GM23338 (cell line): ENCODE results near the gene LRTM2. TPM values are rescaled to one million over a fixed set of nuclear protein-coding genes. Genes with fewer than 3 reads are reported as not detected.

Experiments used
- ATAC-seq: fragments of 200-7000 bp; cut with Tn5 transposase; 3 replicates; pipeline ENCODE4 v1.9.1; 2020
- DNase-seq: peaks from one replicate; pipeline ENCODE4 v3.0.0-alpha.2; 2015; ENCODE audit warnings: low spot score
- H2AFZ ChIP-seq: fragments of 200-600 bp; sonication (generic); 2 replicates; pipeline ENCODE4 v1.8.0; 2016; ENCODE audit warnings: antibody characterized with exemption, mild to moderate bottlenecking, moderate library complexity
- H3F3A ChIP-seq: fragments of 200-600 bp; sonication (generic); replicated peaks from 2 replicates; pipeline ENCODE4 v1.8.0; 2017; ENCODE audit warnings: antibody characterized with exemption, mixed run types, low read depth
- H3K27ac ChIP-seq: fragments of 200-600 bp; sonication (generic); 2 replicates; pipeline ENCODE4 v1.6.1; 2016; ENCODE audit warnings: low read depth
- H3K27me3 ChIP-seq: fragments of 200-600 bp; sonication (generic); 2 replicates; pipeline ENCODE4 v1.8.0; 2016; ENCODE audit warnings: mild to moderate bottlenecking, mixed run types, moderate library complexity; ENCODE audit not compliant: insufficient read depth
- H3K36me3 ChIP-seq: fragments of 200-600 bp; sonication (generic); 2 replicates; pipeline ENCODE4 v1.8.0; 2016; ENCODE audit warnings: mild to moderate bottlenecking; ENCODE audit not compliant: insufficient read depth
- H3K4me1 ChIP-seq: fragments of 200-600 bp; sonication (generic); 2 replicates; pipeline ENCODE4 v1.8.0; 2016; ENCODE audit warnings: mild to moderate bottlenecking, moderate library complexity; ENCODE audit not compliant: insufficient read depth
- H3K4me2 ChIP-seq: fragments of 200-600 bp; sonication (generic); 2 replicates; pipeline ENCODE4 v1.7.1; 2017; ENCODE audit warnings: mixed run types
- H3K4me3 ChIP-seq: fragments of 200-600 bp; sonication (generic); 2 replicates; pipeline ENCODE4 v1.6.1; 2016; ENCODE audit warnings: mixed run types
- H3K79me2 ChIP-seq: fragments of 200-600 bp; sonication (generic); replicated peaks from 2 replicates; pipeline ENCODE4 v1.8.0; 2017; ENCODE audit warnings: mild to moderate bottlenecking; ENCODE audit not compliant: insufficient read depth
- H3K9me2 ChIP-seq: fragments of 200-600 bp; sonication (generic); 2 replicates; pipeline ENCODE4 v1.8.0; 2017; ENCODE audit not compliant: insufficient read depth
- H4K20me1 ChIP-seq: fragments of 200-600 bp; sonication (generic); replicated peaks from 2 replicates; pipeline ENCODE4 v1.8.0; 2017; ENCODE audit warnings: mild to moderate bottlenecking; ENCODE audit not compliant: insufficient read depth
- H3K27ac Mint-ChIP-seq: 2 replicates; pipeline ENCODE4 v1.8.0; 2020; ENCODE audit warnings: inconsistent platforms, mild to moderate bottlenecking, moderate library complexity, mixed read lengths
- H3K27me3 Mint-ChIP-seq: 3 replicates; pipeline ENCODE4 v1.8.0; 2022; ENCODE audit warnings: low read depth, mild to moderate bottlenecking, moderate library complexity, mixed read lengths, inconsistent platforms; ENCODE audit not compliant: insufficient read depth, poor library complexity
- H3K36me3 Mint-ChIP-seq: 3 replicates; pipeline ENCODE4 v1.8.0; 2021; ENCODE audit warnings: low read depth, mild to moderate bottlenecking, inconsistent platforms, moderate library complexity, mixed read lengths
- H3K4me1 Mint-ChIP-seq: 3 replicates; pipeline ENCODE4 v1.8.0; 2020; ENCODE audit warnings: mild to moderate bottlenecking, inconsistent platforms, mixed read lengths
- H3K4me3 Mint-ChIP-seq: 3 replicates; pipeline ENCODE4 v1.8.0; 2021; ENCODE audit warnings: moderate library complexity, mild to moderate bottlenecking, inconsistent platforms, mixed read lengths
- H3K9me3 Mint-ChIP-seq: 3 replicates; pipeline ENCODE4 v1.8.0; 2020; ENCODE audit warnings: moderate library complexity, mild to moderate bottlenecking, inconsistent platforms, mixed read lengths
- CREB1 ChIP-seq: fragments of 250-450 bp; sonication (Bioruptor Pico); IDR thresholded peaks from 2 replicates; pipeline ENCODE4 v1.5.0; 2020; ENCODE audit warnings: low read depth, mild to moderate bottlenecking, moderate library complexity
- CTCF ChIP-seq, 2 experiments: fragments of 200-600 bp in 1 of 2; sonication (generic) in 1 of 2; conservative IDR thresholded peaks; 2 replicates each; pipeline versions ENCODE4 v1.5.1 to v1.6.1; 2016 to 2017; ENCODE audit warnings: antibody characterized with exemption in 2 of 2, low read depth in 2 of 2, mild to moderate bottlenecking in 2 of 2, moderate library complexity in 1 of 2
- EZH2 ChIP-seq: fragments of 200-600 bp; sonication (generic); IDR thresholded peaks from one replicate; pipeline ENCODE4 v1.8.0; 2017; ENCODE audit warnings: antibody characterized with exemption, mild to moderate bottlenecking, low read depth; ENCODE audit not compliant: unreplicated experiment
- EZH2phosphoT487 ChIP-seq: fragments of 200-600 bp; sonication (generic); IDR thresholded peaks from one replicate; pipeline ENCODE4 v1.8.1; 2018; ENCODE audit warnings: antibody characterized with exemption; ENCODE audit not compliant: unreplicated experiment
- JUNB ChIP-seq: IDR thresholded peaks from one replicate; pipeline ENCODE4 v1.6.1; 2016; ENCODE audit warnings: antibody characterized with exemption; ENCODE audit not compliant: unreplicated experiment
- NANOG ChIP-seq: IDR thresholded peaks from 2 replicates; pipeline ENCODE4 v1.6.1; 2016; ENCODE audit warnings: antibody characterized with exemption, borderline replicate concordance
- POLR2AphosphoS5 ChIP-seq: IDR thresholded peaks from 2 replicates; pipeline ENCODE4 v1.6.1; 2016; ENCODE audit warnings: antibody characterized with exemption, low read depth
- REST ChIP-seq: IDR thresholded peaks from one replicate; pipeline ENCODE4 v1.6.1; 2018; ENCODE audit warnings: antibody characterized with exemption; ENCODE audit not compliant: unreplicated experiment
- ZNF114 ChIP-seq: fragments of 250-450 bp; sonication (Bioruptor Pico); IDR thresholded peaks from 2 replicates; pipeline ENCODE4 v1.5.0; 2020; ENCODE audit warnings: mild to moderate bottlenecking, moderate library complexity
- ZNF331 ChIP-seq: fragments of 250-450 bp; sonication (Bioruptor Pico); IDR thresholded peaks from 2 replicates; pipeline ENCODE4 v1.5.0; 2020; ENCODE audit warnings: low read depth, mild to moderate bottlenecking, moderate library complexity
- ZNF462 ChIP-seq: fragments of 250-450 bp; sonication (Bioruptor Pico); IDR thresholded peaks from 2 replicates; pipeline ENCODE4 v1.5.0; 2020; ENCODE audit warnings: mild to moderate bottlenecking, moderate library complexity
- polyA plus RNA-seq: library from polyadenylated mRNA; unstranded; fragments of >200 nt; fragmentation: Nextera tagmentation; extraction: Ambion mirVana; gene quantifications from 2 replicates; pipeline ENCODE4 v1.2.1, GENCODE V29; 2016
- total RNA-seq: library from RNA; depleted of rRNA; stranded (reverse); fragments of >200 nt; shearing (Covaris generic); gene quantifications from 2 replicates; pipeline ENCODE4 v1.2.3, GENCODE V29; 2014

Gene LRTM2
- total and polyA plus RNA-seq, 2 experiments from 2014 or later = 0.08 TPM; not detected in 1

GRCh38 chr12:1864456-1864855, 44.1 kb downstream of the LRTM2 start (continued):
- TF ChIP-seq CTCF (conservative IDR thresholded peaks at IDR 0.05; ENCODE audit: low read depth in 2 of 2) (no peak), ZNF114 (CRISPR knock-in tag) (no peak), EZH2 (no peak), REST (no peak), JUNB (no peak)

- DNase-seq (peak; percentile 5), ATAC-seq (peak; percentile 62)
- Mint-ChIP-seq H3K4me3 (no peak overlapping the region), H3K9me3 (no peaks in the 10 kb centered on the region; the same call in 2 of the 3 replicates), H3K36me3 (no peaks in the 10 kb centered on the region), H3K27me3 (peaks cover 6% of the 10 kb centered on the region), H3K4me1 (no peaks in the 10 kb centered on the region), H3K27ac (no peak overlapping the region)
- H3K9me2 ChIP-seq = no peaks in the 10 kb centered on the region
- H3K4me3 ChIP-seq = no peak overlapping the region
- H3K4me2 ChIP-seq = no peak overlapping the region
- H4K20me1 ChIP-seq = no peaks in the 10 kb centered on the region
- no peak overlapping the region for H3K27ac ChIP-seq
- H3K79me2 ChIP-seq = no peaks in the 10 kb centered on the region
- H3K27me3 ChIP-seq = no peaks in the 10 kb centered on the region
- H3F3A ChIP-seq = no peaks in the 10 kb centered on the region
- peak overlapping the region; percentile 91 for H2AFZ ChIP-seq
- H3K36me3 ChIP-seq = no peaks in the 10 kb centered on the region
- no peaks in the 10 kb centered on the region for H3K4me1 ChIP-seq
- TF ChIP-seq ZNF462 (CRISPR knock-in tag) = no peak
- no peak for TF ChIP-seq CTCF (conservative IDR thresholded peaks at IDR 0.05; ENCODE audit: low read depth in 2 of 2)
- TF ChIP-seq ZNF331 (CRISPR knock-in tag) = no peak
- TF ChIP-seq NANOG = no peak
- no peak for TF ChIP-seq POLR2AphosphoS5
- no peak for TF ChIP-seq EZH2
- no peak for TF ChIP-seq CREB1 (CRISPR knock-in tag)
- TF ChIP-seq EZH2phosphoT487 = no peak
Observed at GRCh38 chr12:1864867-1865266, 44.5 kb downstream of the LRTM2 start.
